ENCODE measurements around the gene USO1. TPM values are rescaled to one million over a fixed set of nuclear protein-coding genes. Genes with fewer than 3 reads are reported as not detected.

The USO1 gene
- total and polyA plus RNA-seq, 9 of the 15 experiments (the other 6 are each of a cell fraction or from before 2014, with no cell fraction given), result 19.3 to 97.8 (median 48.5) TPM

DNA sequence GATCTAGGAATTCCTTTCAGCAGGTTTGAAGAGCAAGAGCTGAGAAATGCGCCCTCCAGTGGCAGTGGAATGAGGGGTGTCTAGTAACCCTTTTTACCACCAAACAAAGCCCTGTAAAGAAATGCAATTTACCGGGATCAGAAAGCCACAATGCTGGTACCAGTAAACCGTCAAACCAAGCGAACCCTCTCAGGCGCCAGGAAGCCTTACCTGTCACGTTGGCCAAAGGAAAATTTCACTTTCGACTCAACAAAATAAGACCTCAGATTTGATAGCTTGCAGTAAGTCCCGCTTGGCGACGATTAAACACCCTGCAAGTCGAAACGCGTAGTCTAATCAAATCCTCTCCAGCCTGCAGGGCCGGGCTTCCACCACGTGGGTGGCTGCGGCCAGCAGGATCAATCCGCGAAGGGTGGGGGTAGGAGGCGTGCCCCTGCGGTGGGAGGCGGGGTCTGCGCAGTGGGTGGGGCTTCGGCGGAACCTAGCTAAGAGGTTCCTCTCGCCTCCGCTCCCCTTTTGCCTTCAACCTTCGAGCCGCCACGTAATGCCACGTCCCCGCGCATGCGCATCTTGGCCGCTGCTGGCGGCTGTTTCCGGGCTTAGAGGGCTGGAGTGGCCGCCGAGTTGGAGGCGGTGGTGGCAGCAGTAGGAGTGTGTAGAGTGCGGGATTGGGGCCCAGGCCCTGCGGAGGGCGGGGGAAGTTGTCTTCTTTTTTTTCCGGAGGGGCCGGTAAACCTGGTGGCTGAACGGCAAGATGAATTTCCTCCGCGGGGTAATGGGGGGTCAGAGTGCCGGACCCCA is at the start of gene USO1 (continued):
- TF ChIP-seq MAZ (CRISPR knock-in tag; conservative IDR thresholded peaks at IDR 0.05 in 1 of 2, IDR thresholded peaks at IDR 0.05 in 1 of 2), result peak; percentile 68 to 97
- peak in 2 of 3 experiments; percentile 79 to 87 for TF ChIP-seq YY1 (IDR thresholded peaks at IDR 0.05; ENCODE audit: borderline replicate concordance in 1 of 3, control insufficient read depth in 1 of 3, extremely low read depth in 1 of 3, insufficient read depth in 3 of 3, insufficient read length in 1 of 3, insufficient replicate concordance in 2 of 3, low read depth in 1 of 3, low read length in 2 of 3)
- TF ChIP-seq ZNF282 (CRISPR knock-in tag; IDR thresholded peaks at IDR 0.05), result no peak
- TF ChIP-seq ZKSCAN8 (CRISPR knock-in tag; IDR thresholded peaks at IDR 0.05), result no peak
- TF ChIP-seq, protein P1, sequence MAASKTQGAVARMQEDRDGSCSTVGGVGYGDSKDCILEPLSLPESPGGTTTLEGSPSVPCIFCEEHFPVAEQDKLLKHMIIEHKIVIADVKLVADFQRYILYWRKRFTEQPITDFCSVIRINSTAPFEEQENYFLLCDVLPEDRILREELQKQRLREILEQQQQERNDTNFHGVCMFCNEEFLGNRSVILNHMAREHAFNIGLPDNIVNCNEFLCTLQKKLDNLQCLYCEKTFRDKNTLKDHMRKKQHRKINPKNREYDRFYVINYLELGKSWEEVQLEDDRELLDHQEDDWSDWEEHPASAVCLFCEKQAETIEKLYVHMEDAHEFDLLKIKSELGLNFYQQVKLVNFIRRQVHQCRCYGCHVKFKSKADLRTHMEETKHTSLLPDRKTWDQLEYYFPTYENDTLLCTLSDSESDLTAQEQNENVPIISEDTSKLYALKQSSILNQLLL (CRISPR knock-in tag; IDR thresholded peaks at IDR 0.05; ENCODE audit: borderline replicate concordance), result no peak
- no peak for TF ChIP-seq MAFF (IDR thresholded peaks at IDR 0.05; ENCODE audit: low read length)
- TF ChIP-seq ZNF23 (CRISPR knock-in tag; IDR thresholded peaks at IDR 0.05), result no peak
- peak; percentile 87 for TF ChIP-seq RAD51 (IDR thresholded peaks at IDR 0.05; ENCODE audit: borderline replicate concordance, low read depth)
- no peak for TF ChIP-seq ZFX (CRISPR knock-in tag; IDR thresholded peaks at IDR 0.05)
- peak; percentile 55; the same call in 1 of the 2 replicates for TF ChIP-seq SOX6 (IDR thresholded peaks at IDR 0.05)
- peak; percentile 97 for TF ChIP-seq POLR2A (conservative IDR thresholded peaks at IDR 0.05)
- TF ChIP-seq CC2D1A (IDR thresholded peaks at IDR 0.05), result peak; percentile 35; the same call in 1 of the 2 replicates
- TF ChIP-seq CREB1 (IDR thresholded peaks at IDR 0.05), result 0 out of 2 replicates have a peak, but pooled peaks have one; percentile 19
- TF ChIP-seq CREB1 (CRISPR knock-in tag; IDR thresholded peaks at IDR 0.05), result peak; percentile 46; the same call in 1 of the 2 replicates
- no peak; the same call in 1 of the 2 replicates for TF ChIP-seq ATF7 (IDR thresholded peaks at IDR 0.05)
- no peak for TF ChIP-seq NONO (IDR thresholded peaks at IDR 0.05; ENCODE audit: low read depth in 2 of 2, low read length in 1 of 2)
- TF ChIP-seq ZNF77 (CRISPR knock-in tag; IDR thresholded peaks at IDR 0.05), result no peak
- no peak for TF ChIP-seq ZNF445 (CRISPR knock-in tag; IDR thresholded peaks at IDR 0.05; ENCODE audit: low read depth)
- TF ChIP-seq RFX5 (IDR thresholded peaks at IDR 0.05; ENCODE audit: low read depth, low read length), result no peak
- TF ChIP-seq CEBPB (tag; IDR thresholded peaks at IDR 0.05), result no peak
- TF ChIP-seq ZNF134 (CRISPR knock-in tag; conservative IDR thresholded peaks at IDR 0.05), result no peak
- TF ChIP-seq, protein P2, sequence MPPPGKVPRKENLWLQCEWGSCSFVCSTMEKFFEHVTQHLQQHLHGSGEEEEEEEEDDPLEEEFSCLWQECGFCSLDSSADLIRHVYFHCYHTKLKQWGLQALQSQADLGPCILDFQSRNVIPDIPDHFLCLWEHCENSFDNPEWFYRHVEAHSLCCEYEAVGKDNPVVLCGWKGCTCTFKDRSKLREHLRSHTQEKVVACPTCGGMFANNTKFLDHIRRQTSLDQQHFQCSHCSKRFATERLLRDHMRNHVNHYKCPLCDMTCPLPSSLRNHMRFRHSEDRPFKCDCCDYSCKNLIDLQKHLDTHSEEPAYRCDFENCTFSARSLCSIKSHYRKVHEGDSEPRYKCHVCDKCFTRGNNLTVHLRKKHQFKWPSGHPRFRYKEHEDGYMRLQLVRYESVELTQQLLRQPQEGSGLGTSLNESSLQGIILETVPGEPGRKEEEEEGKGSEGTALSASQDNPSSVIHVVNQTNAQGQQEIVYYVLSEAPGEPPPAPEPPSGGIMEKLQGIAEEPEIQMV (tag; conservative IDR thresholded peaks at IDR 0.05; ENCODE audit: low read depth), result no peak
- peak; percentile 3; the same call in 1 of the 2 replicates for TF ChIP-seq CBFA2T2 (conservative IDR thresholded peaks at IDR 0.05)
- TF ChIP-seq PCBP2 (IDR thresholded peaks at IDR 0.05; ENCODE audit: low read depth, low read length, poor library complexity, severe bottlenecking), result no peak
- no peak for TF ChIP-seq ZKSCAN3 (CRISPR knock-in tag; IDR thresholded peaks at IDR 0.05)
- no peak for TF ChIP-seq SPI1 (IDR thresholded peaks at IDR 0.05; ENCODE audit: borderline replicate concordance, low read depth, low read length)
- no peak for TF ChIP-seq ZNF764 (CRISPR knock-in tag; IDR thresholded peaks at IDR 0.05; ENCODE audit: low read depth)
